T1000 (cell line): Measurements from ENCODE around the gene KIAA1217.
"Not testable (repeated sequence)": the region's sequence is repeated elsewhere in the genome, so short reads cannot be mapped to it uniquely, and the experiment has no call there.

Source experiments
- DNase-seq: peaks from one replicate; lab custom pipeline; 2025; ENCODE audit warnings: mixed read lengths; lab: John Stamatoyannopoulos, UW

KIAA1217 gene

DNA sequence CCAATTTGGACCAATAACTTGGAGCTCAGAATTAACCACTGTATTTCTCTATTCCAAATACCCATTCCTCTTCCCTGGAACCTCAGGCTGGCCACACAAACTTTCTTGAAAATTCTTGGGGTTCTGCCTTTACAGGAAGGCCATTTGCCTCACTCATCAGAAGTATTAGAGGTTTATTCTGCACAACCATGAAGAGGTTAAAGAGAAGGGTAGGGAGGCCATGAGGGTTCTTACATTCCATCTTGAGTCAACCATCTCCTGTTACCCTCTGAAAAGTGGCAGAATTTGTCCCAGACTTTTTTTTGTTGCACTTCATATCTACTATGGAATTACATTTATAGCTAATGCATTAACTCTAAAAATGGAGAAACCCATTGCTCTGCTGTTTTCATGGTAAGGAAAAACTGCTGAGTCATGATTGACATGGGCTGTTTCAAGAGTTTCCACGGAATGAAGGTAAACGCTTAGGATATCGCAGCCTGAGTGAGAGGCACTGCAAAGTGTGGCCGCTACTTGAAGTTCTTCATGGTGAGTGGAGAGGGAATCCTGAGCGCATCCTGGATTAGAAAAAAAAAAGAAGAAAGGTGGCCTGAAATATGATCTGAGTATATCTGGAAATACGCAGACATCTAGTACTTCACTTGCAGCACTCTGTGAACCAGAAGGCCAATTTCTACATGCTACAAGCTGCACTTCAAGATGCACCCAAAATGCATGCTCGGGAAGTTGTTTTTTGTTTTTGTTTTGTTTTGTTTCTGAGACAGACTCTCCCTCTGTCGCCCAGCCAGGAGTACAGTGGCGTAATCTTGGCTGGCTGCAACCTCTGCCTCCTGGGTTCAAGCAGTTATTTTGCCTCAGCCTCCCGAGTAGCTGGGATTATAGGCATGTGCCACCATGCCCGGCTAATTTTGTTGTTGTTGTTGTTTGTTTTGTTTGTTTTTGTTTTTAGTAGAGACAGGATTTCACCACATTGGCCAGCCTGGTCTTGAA is 83.7 kb downstream of the KIAA1217 start:
- DNase-seq, result no peak

DNA sequence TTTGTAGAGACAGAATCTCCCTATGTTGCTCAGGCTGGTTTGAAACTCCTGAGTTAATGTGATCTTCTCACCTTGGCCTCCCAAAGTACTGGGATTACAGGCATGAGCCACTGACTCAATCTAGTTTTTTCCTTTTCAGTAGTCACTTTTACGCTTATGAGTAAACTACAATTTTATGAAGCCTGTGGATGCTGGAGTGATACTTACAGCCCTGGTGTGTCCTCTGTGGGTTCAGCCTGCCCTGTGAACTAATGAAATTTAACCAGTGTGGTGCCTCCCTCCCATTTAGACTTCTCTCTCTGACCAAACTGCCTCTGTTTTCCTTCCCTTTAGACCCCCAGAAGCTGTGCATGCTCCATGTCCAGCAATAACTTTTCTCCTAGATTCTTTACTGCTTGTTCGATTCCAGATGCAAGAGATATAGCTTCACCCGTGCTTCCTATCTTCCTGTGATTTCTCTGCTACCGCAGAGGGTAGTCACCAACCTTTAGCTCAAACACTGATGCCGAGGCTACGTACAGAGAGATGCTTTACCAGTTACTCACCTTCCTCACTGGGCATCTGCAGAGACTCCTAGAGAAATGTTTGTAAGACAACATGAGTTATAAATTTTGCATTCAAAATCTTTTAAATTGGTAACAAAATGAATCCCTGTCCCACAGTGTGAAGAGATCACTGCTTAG is 90.8 kb downstream of the KIAA1217 start:
- DNase-seq, result no peak

GRCh38 chr10:24303522-24304310 is 94.8 kb downstream of the KIAA1217 start:
- DNase-seq, result no peak

DNA sequence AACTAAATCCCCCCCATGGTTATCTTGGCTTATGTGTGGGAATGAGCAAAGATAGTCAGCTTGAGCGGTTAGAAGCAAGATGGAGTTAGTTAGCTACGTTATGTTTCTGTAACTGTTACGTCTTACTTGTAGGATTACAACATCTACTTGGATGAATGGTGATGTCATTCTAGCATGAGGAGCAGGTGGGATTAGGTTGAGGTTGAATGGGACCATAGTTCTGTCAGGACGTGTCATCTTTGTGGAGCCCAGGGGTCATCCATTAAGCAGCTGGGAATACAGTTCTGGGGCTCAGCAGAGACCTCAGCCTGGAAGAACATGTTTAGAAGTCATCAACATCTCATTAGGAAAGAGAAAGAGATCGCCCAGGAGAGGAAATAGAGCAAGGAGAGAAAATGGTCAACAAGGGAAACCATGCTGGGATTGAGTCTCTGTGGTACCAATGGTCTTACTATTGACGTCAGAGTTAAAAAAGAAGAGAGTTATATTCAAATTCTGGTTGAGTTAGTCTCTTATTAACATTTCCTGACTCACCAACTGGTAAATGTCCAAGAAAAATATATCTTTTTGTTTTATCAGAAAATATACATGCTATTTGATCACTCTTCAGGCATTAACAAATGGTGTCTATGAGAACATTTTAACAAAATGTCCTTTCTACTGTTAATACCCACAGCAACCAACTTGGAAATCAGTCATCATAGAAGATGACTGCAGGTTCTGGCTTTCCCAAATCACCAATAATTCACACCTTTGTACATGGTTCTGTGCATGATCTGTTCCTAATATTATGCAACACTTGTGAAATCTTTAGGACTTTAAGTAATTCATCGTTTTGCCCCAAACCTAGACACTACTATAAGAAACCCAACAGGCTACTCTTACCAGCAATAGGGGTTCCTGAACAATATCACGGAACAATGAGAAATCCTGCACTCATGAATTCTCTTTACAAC is 96.9 kb downstream of the KIAA1217 start:
- no peak for DNase-seq

GRCh38 chr10:24306507-24306875 is 97.6 kb downstream of the KIAA1217 start:
- DNase-seq, result no peak

DNA sequence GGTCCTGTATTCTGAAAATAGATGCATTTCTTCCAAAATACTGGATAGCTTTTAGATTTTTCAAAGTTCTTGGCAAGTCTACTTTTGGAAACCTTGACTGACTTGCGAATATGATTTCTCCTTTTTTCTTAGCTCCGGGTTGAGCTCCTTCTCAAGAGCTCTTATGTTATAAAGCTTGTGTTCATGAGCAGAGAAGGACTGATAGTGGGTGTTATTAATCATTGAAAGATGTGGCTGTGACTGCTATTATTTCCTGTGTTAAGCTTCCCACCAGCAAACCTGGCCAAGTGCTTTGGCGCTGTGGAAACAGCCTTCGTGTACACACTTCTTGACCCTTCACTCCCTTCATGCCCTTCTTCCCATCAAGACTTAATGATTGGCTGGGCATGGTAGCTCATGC is 98.2 kb downstream of the KIAA1217 start:
- no peak for DNase-seq

DNA sequence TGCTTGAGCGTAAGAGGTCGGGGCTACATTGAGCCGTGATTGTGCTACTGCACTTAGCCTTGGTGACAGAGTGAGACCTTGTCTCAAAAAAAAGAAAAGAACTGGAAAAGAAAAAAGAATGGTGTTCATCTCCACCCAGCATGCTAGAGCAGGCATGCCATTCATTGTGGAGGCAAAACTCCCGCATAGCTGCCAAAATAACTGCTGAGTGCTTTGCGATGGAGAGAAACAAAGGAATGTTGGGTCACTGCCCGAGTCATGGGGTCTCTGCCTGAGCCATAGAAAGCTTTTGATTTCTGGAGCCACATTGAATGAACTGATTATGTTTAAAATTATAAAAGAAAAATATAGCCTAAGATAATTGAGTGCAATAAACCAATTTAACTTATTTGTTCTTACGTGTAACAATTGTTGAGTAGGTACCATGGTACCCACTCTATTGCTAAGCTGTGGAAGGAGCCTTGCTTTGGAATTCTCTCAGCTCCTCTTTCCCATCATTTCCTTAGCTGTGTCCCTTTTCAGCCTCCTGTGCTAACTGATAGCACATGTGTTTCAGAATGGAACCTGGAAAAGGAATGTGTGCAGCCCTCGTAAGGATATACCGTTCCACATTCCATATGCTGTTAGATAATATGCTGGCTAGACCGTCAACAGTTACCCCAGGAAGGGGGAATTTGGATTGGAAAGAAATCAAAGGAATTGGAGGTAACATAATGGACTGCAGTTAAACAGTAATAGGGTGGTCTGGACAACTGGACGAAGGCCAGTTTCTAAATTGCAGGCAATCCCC is 99.0 kb downstream of the KIAA1217 start:
- no peak for DNase-seq

DNA sequence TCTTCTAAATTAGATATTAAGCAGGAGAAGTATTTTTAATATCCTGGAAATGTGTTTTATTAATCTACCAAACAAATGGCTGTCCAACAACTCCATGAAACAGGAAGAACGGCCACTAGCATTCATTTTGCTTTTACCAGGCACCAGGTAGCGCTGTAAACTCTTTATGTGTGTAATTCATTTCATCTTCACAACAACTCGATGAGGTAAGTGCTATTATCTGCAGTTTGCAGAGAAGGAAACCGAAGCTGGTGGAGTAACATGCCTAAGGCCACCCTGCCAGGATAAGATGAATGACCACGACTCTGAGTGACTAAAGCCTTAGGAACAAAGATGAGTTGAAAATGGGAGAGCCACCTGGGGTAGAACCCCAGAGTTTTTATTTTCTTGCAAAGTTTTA is 101.2 kb downstream of the KIAA1217 start:
- no peak for DNase-seq

DNA sequence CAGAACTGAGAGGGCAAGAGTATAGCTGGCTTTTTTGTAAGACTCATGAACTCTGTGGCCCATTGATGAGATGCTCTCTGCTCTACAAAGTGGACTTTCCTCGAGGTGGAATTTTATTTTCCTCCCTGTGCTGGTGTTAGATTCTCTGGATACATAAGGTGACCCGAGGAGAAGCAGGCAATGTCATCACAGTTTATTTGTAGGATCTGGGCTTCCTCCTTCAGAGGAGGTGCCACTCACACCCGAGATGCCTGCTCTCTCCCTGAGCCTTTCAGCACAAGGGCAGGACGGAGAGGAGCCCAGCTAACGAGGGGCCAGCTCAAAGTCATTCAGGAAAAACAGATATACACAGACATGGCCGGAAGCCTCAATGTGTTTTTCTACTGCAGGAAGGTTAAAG is 103.0 kb downstream of the KIAA1217 start:
- no peak for DNase-seq

DNA sequence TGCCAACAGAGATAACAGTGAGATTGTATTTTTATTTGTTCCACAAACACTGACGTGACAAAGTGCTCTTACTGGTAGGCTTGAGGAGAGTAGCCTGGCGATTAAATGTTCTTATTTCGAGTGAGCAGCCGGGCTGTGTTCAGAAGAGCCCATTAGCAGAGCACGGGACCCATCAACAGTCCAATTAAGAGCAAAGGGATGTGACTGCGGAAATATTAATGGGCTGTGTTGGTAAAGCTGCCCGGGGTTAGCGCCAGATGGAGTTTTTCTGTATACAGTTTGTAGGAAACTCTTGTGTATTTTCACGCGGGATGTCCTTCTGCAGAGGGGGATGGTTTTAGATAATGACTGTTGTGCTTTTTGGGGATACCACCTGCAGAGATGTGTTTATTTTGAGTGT is 104.3 kb downstream of the KIAA1217 start:
- no peak for DNase-seq

DNA sequence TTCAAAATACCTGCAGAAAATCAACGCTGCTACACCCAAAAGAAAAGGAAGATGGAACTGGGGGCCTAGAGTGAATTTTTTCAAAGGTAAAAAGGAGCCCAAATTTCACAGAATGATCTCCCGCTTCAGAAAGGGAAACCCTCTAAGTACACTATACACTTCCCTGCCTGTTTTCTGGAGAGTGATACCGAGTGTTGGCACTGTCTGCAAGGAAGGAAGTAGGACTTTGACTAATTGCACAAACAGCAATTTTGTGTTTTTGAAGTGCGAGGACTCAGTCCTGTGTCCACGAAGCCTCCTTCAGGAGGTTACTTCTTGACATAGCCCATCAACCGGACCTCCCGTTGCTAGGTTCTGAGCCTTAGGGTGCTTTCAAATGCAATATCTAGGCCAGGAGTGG is 106.3 kb downstream of the KIAA1217 start:
- no peak for DNase-seq

- no peak for DNase-seq
Observed at GRCh38 chr10:24318517-24318916, 109.6 kb downstream of the KIAA1217 start.

DNA sequence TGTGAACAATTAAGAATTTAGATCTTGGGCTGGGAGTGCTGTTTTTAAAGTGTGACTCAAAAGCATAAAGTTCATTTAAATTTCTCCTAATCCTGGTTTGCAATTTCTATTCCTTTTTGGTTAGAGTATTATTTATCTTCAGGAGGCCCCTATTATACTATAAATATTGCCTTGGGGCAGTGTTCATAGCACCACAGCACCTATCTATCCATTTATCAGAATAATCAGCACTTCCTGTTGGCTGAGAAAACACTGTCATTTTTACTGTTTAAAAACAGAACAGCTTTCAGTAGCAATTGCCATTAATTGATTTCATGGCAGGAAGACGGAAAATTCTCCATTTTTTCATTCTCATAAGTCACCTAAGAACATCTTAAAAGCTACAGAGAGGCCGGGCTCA is 111.4 kb downstream of the KIAA1217 start:
- no peak for DNase-seq

DNA sequence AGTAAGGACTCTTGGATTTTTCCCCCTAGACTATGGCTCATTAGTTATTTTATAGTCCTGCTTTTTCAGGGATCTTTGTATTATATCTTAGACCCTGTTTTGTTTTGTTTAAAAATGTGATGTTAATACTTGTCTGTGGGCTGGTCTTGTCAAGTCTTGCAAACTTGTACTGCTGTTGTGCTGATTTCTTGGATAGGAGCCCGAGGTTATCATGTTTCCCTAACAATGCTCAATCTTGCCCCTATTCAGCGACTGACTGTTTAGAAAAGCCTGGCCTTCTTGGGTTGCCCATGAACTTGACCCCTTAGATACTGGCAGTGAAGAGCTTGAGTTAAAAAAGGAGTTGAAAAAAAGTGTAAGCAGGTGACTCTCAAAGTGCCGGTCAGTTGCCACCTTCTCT is 115.7 kb downstream of the KIAA1217 start:
- no peak for DNase-seq

- DNase-seq, result no peak
Observed at GRCh38 chr10:24331457-24331856, 122.5 kb downstream of the KIAA1217 start.

- no peak for DNase-seq
Observed at GRCh38 chr10:24333736-24334135, 124.8 kb downstream of the KIAA1217 start.

- DNase-seq, result no peak
Observed at GRCh38 chr10:24334279-24334939, 125.5 kb downstream of the KIAA1217 start.

DNA sequence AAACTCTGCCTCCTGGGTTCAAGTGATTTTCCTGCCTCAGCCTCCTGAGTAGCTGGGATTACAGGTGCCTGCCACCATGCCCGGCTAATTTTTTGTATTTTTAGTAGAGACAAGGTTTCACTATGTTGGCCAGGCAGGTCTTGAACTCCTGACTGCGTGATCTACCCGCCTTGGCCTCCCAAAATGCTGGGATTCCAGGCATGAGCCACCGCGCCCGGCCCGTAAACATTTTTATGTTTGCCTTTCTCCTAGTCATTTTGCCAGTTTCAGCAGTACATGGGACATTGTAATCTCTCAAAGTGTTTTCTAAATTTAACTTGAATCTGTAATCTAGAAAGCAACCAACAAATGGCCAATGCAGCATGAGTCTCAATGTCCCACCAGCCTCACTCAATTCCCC is 128.8 kb downstream of the KIAA1217 start:
- DNase-seq, result not testable (repeated sequence)

DNA sequence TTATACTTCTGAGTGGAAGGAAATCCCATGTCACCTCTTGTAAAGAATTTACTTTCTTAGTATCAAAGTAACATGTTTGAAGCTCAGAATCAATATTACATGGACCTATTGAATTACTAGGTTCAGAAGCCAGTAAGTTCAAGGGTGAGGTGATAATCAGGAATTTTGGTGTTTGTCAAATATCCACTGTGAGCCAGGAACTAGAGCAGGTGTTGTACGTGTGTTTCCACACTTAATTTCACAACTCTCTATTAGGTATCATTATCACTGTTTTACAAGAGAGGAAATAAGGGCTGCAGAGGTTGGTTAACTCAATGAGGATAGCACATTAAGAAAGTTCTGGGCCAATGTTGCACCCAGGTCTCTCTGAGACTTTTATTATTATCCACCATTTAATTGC is 130.4 kb downstream of the KIAA1217 start:
- no peak for DNase-seq

DNA sequence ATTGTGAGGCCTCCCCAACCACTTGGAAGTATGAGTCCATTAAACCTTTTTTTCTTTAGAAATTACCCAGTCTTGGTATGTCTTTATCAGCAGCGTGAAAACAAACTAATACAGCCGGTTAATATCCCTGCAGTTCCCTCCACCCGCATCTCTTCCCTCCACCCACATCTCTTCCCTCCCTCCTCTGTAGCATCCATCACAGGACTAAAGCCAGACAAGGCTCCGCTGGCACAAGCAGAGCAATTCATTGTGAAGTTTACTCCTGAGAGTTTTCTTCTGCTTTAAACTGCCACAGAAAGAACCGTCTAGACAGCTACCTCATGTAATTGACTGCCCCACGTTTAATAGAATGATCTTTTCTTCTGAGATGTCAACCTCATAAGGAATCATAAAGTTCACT is 131.5 kb downstream of the KIAA1217 start:
- DNase-seq, result no peak
